ENCODE data around the gene TBRG1. TPM values are rescaled to one million over a fixed set of nuclear protein-coding genes. Genes with fewer than 3 reads are reported as not detected.

TBRG1 gene
- total RNA-seq, 1 donor from 2014 or later = 20.5 TPM

GRCh38 chr11:124612045-124612444 is 10.6 kb upstream of the TBRG1 start:
- no peak for DNase-seq (ENCODE audit: extremely low read depth, low read depth, low spot score)

- DNase-seq (ENCODE audit: extremely low read depth, low read depth, low spot score) = no peak
Measured at GRCh38 chr11:124612567-124613246, 10.0 kb upstream of the TBRG1 start.

- no peak for DNase-seq (ENCODE audit: extremely low read depth, low read depth, low spot score)
Measured at GRCh38 chr11:124618863-124619262, 3.8 kb upstream of the TBRG1 start.

- DNase-seq (ENCODE audit: extremely low read depth, low read depth, low spot score) = no peak
Measured at GRCh38 chr11:124623861-124624525, 1.3 kb downstream of the TBRG1 start.

GRCh38 chr11:124625504-124626168 is 3.0 kb downstream of the TBRG1 start:
- DNase-seq (ENCODE audit: extremely low read depth, low read depth, low spot score) = no peak

GRCh38 chr11:124627546-124627945 is 4.9 kb downstream of the TBRG1 start:
- no peak for DNase-seq (ENCODE audit: extremely low read depth, low read depth, low spot score)

GRCh38 chr11:124629961-124630360 is 7.3 kb downstream of the TBRG1 start:
- no peak for DNase-seq (ENCODE audit: extremely low read depth, low read depth, low spot score)

GRCh38 chr11:124633355-124633754 is 10.7 kb downstream of the TBRG1 start:
- DNase-seq (ENCODE audit: extremely low read depth, low read depth, low spot score) = no peak

GRCh38 chr11:124635932-124636331 is 13.3 kb downstream of the TBRG1 start:
- DNase-seq (ENCODE audit: extremely low read depth, low read depth, low spot score) = no peak

GRCh38 chr11:124638500-124638899 is 15.8 kb downstream of the TBRG1 start:
- DNase-seq (ENCODE audit: extremely low read depth, low read depth, low spot score) = no peak

- no peak for DNase-seq (ENCODE audit: extremely low read depth, low read depth, low spot score)
Measured at GRCh38 chr11:124639186-124639585, 16.5 kb downstream of the TBRG1 start.

GRCh38 chr11:124640666-124641065 is 18.0 kb downstream of the TBRG1 start:
- DNase-seq (ENCODE audit: extremely low read depth, low read depth, low spot score) = no peak

- DNase-seq (ENCODE audit: extremely low read depth, low read depth, low spot score) = no peak
Measured at GRCh38 chr11:124642628-124643027, 20.0 kb downstream of the TBRG1 start.

GRCh38 chr11:124643042-124643604 is 20.5 kb downstream of the TBRG1 start:
- no peak for DNase-seq (ENCODE audit: extremely low read depth, low read depth, low spot score)

GRCh38 chr11:124643605-124644425 is 21.2 kb downstream of the TBRG1 start:
- no peak for DNase-seq (ENCODE audit: extremely low read depth, low read depth, low spot score)

GRCh38 chr11:124644426-124645280 is 22.0 kb downstream of the TBRG1 start:
- DNase-seq (ENCODE audit: extremely low read depth, low read depth, low spot score) = no peak

GRCh38 chr11:124646148-124646547 is 23.5 kb downstream of the TBRG1 start:
- no peak for DNase-seq (ENCODE audit: extremely low read depth, low read depth, low spot score)

GRCh38 chr11:124648610-124649009 is 25.9 kb downstream of the TBRG1 start:
- DNase-seq (ENCODE audit: extremely low read depth, low read depth, low spot score) = no peak

GRCh38 chr11:124656774-124657630 is 34.3 kb downstream of the TBRG1 start:
- no peak for DNase-seq (ENCODE audit: extremely low read depth, low read depth, low spot score)
